HepG2 (cell line): ENCODE measurements around the gene KRT6B. TPM values are rescaled to one million over a fixed set of nuclear protein-coding genes. Genes with fewer than 3 reads are reported as not detected.

Source experiments
- ATAC-seq: fragments of 200-7000 bp; cut with Tn5 transposase; 3 replicates; pipeline ENCODE4 v1.9.1; 2020; ENCODE audit warnings: mild to moderate bottlenecking, moderate library complexity
- BruUV-seq: library from RNA; stranded (reverse); fragments of 400-500 nt; replicated peaks from 2 replicates; lab custom pipeline; 2021; lab: Mats Ljungman, UMichigan
- CTCF ChIA-PET: fragments of 300-600 bp; formaldehyde crosslinking; extraction: SDS; loops from one replicate; lab custom pipeline; 2021; ENCODE audit warnings: low total read pairs, inconsistent platforms, low intra/inter-chr PET ratio; lab: Yijun Ruan, JAX
- POLR2A ChIA-PET: fragments of 350-600 bp; sonication (Branson Sonifier 250); formaldehyde crosslinking; loops from one replicate; lab custom pipeline; 2020; ENCODE audit warnings: antibody characterized with exemption, inconsistent platforms; lab: Yijun Ruan, JAX
- DNase-seq: peaks from one replicate; pipeline ENCODE4 v3.0.0-alpha.2; 2015; ENCODE audit warnings: low spot score
- FAIRE-seq: peaks from 3 replicates; lab custom pipeline; 2011; peaks lifted over from hg19 to GRCh38; lab: Jason Lieb, UNC
- H2AFZ ChIP-seq: one replicate; pipeline ENCODE4 v1.6.1; 2011; ENCODE audit warnings: low read length, inconsistent platforms
- H3K27ac ChIP-seq: fragments of 300-600 bp; 3 replicates; pipeline ENCODE4 v1.8.0; 2011; ENCODE audit warnings: mixed run types, mild to moderate bottlenecking, mixed read lengths, low read length, inconsistent platforms; ENCODE audit not compliant: insufficient read depth; ENCODE audit errors: extremely low read length
- H3K27me3 ChIP-seq, 2 experiments: fragments of 200-600 bp in 1 of 2; 2 replicates in 1 of 2; 3 replicates in 1 of 2; pipeline versions ENCODE4 v1.6.0 to v1.8.0; 2011; ENCODE audit warnings: low read length in 2 of 2, mild to moderate bottlenecking in 2 of 2, moderate library complexity in 2 of 2, inconsistent platforms in 1 of 2; ENCODE audit not compliant: insufficient read depth in 2 of 2, control insufficient read depth in 1 of 2
- H3K36me3 ChIP-seq, 2 experiments: fragments of 200-600 bp in 1 of 2; replicated peaks in 1 of 2; 2 replicates in 1 of 2; 3 replicates in 1 of 2; pipeline versions ENCODE4 v1.5.1 to v1.8.0; 2011; ENCODE audit warnings: low read length in 2 of 2, inconsistent platforms in 1 of 2; ENCODE audit not compliant: insufficient read depth in 2 of 2, control insufficient read depth in 1 of 2
- H3K4me1 ChIP-seq: 2 replicates; pipeline ENCODE4 v1.5.1; 2012; ENCODE audit warnings: low read length, inconsistent platforms; ENCODE audit not compliant: insufficient read depth
- H3K4me2 ChIP-seq: 2 replicates; pipeline ENCODE4 v1.6.0; 2011; ENCODE audit warnings: low read depth, low read length, inconsistent platforms
- H3K4me3 ChIP-seq, 3 experiments: fragments of 200-600 bp in 1 of 3; sonication (generic), shearing (Covaris generic) in 1 of 3; replicated peaks in 1 of 3; 2 replicates each; pipeline ENCODE4 v1.5.1; 2011 to 2016; ENCODE audit warnings: low read length in 3 of 3, inconsistent platforms in 2 of 3, low read depth in 2 of 3, mild to moderate bottlenecking in 2 of 3, control low read depth in 1 of 3, mixed read lengths in 1 of 3; ENCODE audit not compliant: insufficient read depth in 1 of 3
- H3K79me2 ChIP-seq: one replicate; pipeline ENCODE4 v1.6.1; 2011; ENCODE audit warnings: low read length, inconsistent platforms; ENCODE audit not compliant: insufficient read depth
- H3K9ac ChIP-seq: 2 replicates; pipeline ENCODE4 v1.6.0; 2011; ENCODE audit warnings: mild to moderate bottlenecking, low read depth, low read length, inconsistent platforms; ENCODE audit not compliant: insufficient read depth
- H3K9me3 ChIP-seq: 2 replicates; pipeline ENCODE4 v1.5.1; 2012; ENCODE audit warnings: mild to moderate bottlenecking, low read length
- H4K20me1 ChIP-seq: 2 replicates; pipeline ENCODE4 v1.6.0; 2011; ENCODE audit warnings: inconsistent platforms, mild to moderate bottlenecking, low read length, moderate library complexity; ENCODE audit not compliant: insufficient read depth
- CENPT ChIP-seq: sonication (generic); formaldehyde crosslinking; IDR thresholded peaks from 2 replicates; pipeline ENCODE4 v1.8.0; 2022; ENCODE audit warnings: low read depth, mild to moderate bottlenecking, moderate library complexity, missing genetic modification reagents
- GFI1 ChIP-seq: sonication (generic); formaldehyde crosslinking; IDR thresholded peaks from 2 replicates; pipeline ENCODE4 v1.5.0; 2020; ENCODE audit warnings: missing genetic modification reagents, mild to moderate bottlenecking, borderline replicate concordance
- GZF1 ChIP-seq: sonication (generic); formaldehyde crosslinking; IDR thresholded peaks from 2 replicates; pipeline ENCODE4 v1.5.1; 2020; ENCODE audit warnings: mild to moderate bottlenecking, missing genetic modification reagents
- JARID2 ChIP-seq: sonication (generic); formaldehyde crosslinking; IDR thresholded peaks from 2 replicates; pipeline ENCODE4 v1.8.1; 2023; ENCODE audit warnings: missing genetic modification reagents, inconsistent platforms; ENCODE audit not compliant: insufficient replicate concordance
- PCBP2 ChIP-seq: fragments of 200-400 bp; formaldehyde crosslinking; optimal IDR thresholded peaks from 2 replicates; pipeline ENCODE3; 2018; ENCODE audit warnings: low read length, low read depth; ENCODE audit not compliant: poor library complexity, severe bottlenecking
- RFX5 ChIP-seq: IDR thresholded peaks from 2 replicates; pipeline ENCODE4 v1.6.1; 2011; ENCODE audit warnings: low read depth, low read length, improper control_type of control experiment
- SMAD3 ChIP-seq: sonication (generic); formaldehyde crosslinking; IDR thresholded peaks from 2 replicates; pipeline ENCODE4 v1.4.0; 2020; ENCODE audit warnings: missing genetic modification reagents
- SP1 ChIP-seq, 2 experiments: fragments of 450-650 bp in 1 of 2; sonication (generic) in 1 of 2; formaldehyde crosslinking in 1 of 2; IDR thresholded peaks; 2 replicates each; pipeline versions ENCODE4 v1.4.0 to v1.6.1; 2016 to 2020; ENCODE audit warnings: missing genetic modification reagents in 1 of 2
- SP140L ChIP-seq: sonication (generic); formaldehyde crosslinking; IDR thresholded peaks from 2 replicates; pipeline ENCODE4 v1.4.0; 2020; ENCODE audit warnings: missing genetic modification reagents, borderline replicate concordance
- STAT5B ChIP-seq: sonication (generic); formaldehyde crosslinking; IDR thresholded peaks from 2 replicates; pipeline ENCODE4 v1.4.0; 2020; ENCODE audit warnings: missing genetic modification reagents
- ZNF263 ChIP-seq: sonication (generic); formaldehyde crosslinking; IDR thresholded peaks from 2 replicates; pipeline ENCODE4 v1.4.0; 2020; ENCODE audit warnings: missing genetic modification reagents
- ZNF782 ChIP-seq: sonication (generic); formaldehyde crosslinking; IDR thresholded peaks from 2 replicates; pipeline ENCODE4 v1.4.0; 2020; ENCODE audit warnings: missing genetic modification reagents, mild to moderate bottlenecking, borderline replicate concordance
- ZSCAN20 ChIP-seq: sonication (generic); formaldehyde crosslinking; IDR thresholded peaks from 2 replicates; pipeline ENCODE4 v1.4.0; 2020; ENCODE audit warnings: missing genetic modification reagents, mild to moderate bottlenecking, borderline replicate concordance
- WGBS: methylation state at CpG from one replicate; pipeline ENCODE4 v1.1.6; 2017; ENCODE audit warnings: low lambda C conversion rate; 5-methylcytosine and 5-hydroxymethylcytosine counted together
- in situ Hi-C: cut with HindIII; loops from 2 replicates; pipeline ENCODE4 v1.10.0; 2017; ENCODE audit warnings: low pct_unique_long_range_greater_than_20kb; ENCODE audit not compliant: extremely low pct_ligation_motif_present
- intact Hi-C: fragments of 100-400 bp; cut with micrococcal nuclease; formaldehyde crosslinking; loops from one replicate; pipeline ENCODE4 v1.10.0; 2022; ENCODE audit not compliant: unreplicated experiment
- polyA plus RNA-seq, 8 experiments: library from polyadenylated mRNA; depleted of rRNA in 3 of 8; stranded (reverse) in 7 of 8; unstranded in 1 of 8; fragments of >200 nt; fragmentation: Illumina TruSeq in 4 of 8; extraction: Trizol in 4 of 8; gene quantifications; 2 replicates each; pipeline versions ENCODE4 v1.2.1 to v1.2.3, GENCODE V29; 2011 to 2016; ENCODE audit warnings: low read depth in 4 of 8, missing spikeins in 1 of 8, mixed read lengths in 1 of 8; ENCODE audit not compliant: insufficient read depth in 1 of 8
- total RNA-seq, 5 experiments: library from RNA; depleted of rRNA; stranded (reverse); fragments of >200 nt; fragmentation: Illumina TruSeq; extraction: Trizol; gene quantifications; 2 replicates each; pipeline ENCODE4 v1.2.3, GENCODE V29; 2016; ENCODE audit warnings: low read depth in 1 of 5
- TF ChIP-seq, protein P1 (sequence below): sonication (generic); formaldehyde crosslinking; IDR thresholded peaks from 2 replicates; pipeline ENCODE4 v1.4.0; 2020; ENCODE audit warnings: mild to moderate bottlenecking, low read depth, missing genetic modification reagents
- TF ChIP-seq, protein P2 (sequence below): sonication (generic); formaldehyde crosslinking; conservative IDR thresholded peaks from 2 replicates; pipeline ENCODE4 v1.5.0; 2020; ENCODE audit warnings: missing genetic modification reagents
- TF ChIP-seq, protein P3 (sequence below): sonication (generic); formaldehyde crosslinking; IDR thresholded peaks from 2 replicates; pipeline ENCODE4 v1.5.0; 2020; ENCODE audit warnings: missing genetic modification reagents, mild to moderate bottlenecking, borderline replicate concordance
- TF ChIP-seq, protein P4 (sequence below): sonication (generic); formaldehyde crosslinking; IDR thresholded peaks from 2 replicates; pipeline ENCODE4 v1.9.0; 2021; ENCODE audit warnings: missing genetic modification reagents, borderline replicate concordance

KRT6B gene
- total and polyA plus RNA-seq, 2 of the 13 experiments (the other 11 are each of a cell fraction or from before 2014, with no cell fraction given) = not detected

DNA sequence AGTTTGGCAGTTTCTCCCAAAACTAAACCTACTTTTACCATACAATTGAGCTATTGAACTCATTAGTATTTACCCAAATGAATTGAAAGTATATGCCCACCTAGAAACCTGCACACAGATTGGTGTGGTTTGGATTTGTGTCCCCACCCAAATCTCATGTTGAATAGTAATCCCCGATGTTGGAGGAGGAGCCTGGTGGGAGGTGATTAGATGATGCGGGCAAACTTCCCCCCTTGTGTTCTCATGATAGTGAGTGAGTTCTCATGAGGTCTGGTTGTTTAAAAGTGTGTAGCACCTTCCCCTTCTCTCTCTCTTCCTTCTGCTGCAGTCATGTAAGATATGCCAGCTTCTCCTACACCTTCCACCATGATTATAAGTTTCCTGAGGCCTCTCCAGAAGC lies 25.7 kb upstream of the KRT6B start (continued):
- TF ChIP-seq ZSCAN20 (CRISPR knock-in tag) = no peak
- TF ChIP-seq, protein P1, sequence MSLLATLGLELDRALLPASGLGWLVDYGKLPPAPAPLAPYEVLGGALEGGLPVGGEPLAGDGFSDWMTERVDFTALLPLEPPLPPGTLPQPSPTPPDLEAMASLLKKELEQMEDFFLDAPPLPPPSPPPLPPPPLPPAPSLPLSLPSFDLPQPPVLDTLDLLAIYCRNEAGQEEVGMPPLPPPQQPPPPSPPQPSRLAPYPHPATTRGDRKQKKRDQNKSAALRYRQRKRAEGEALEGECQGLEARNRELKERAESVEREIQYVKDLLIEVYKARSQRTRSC (CRISPR knock-in tag) = no peak
- no peak for TF ChIP-seq SMAD3 (CRISPR knock-in tag)
- no peak for TF ChIP-seq PCBP2
- TF ChIP-seq SP1 (IDR thresholded peaks at IDR 0.05) = no peak
- TF ChIP-seq SP1 (CRISPR knock-in tag; IDR thresholded peaks at IDR 0.05) = no peak
- TF ChIP-seq, protein P2, sequence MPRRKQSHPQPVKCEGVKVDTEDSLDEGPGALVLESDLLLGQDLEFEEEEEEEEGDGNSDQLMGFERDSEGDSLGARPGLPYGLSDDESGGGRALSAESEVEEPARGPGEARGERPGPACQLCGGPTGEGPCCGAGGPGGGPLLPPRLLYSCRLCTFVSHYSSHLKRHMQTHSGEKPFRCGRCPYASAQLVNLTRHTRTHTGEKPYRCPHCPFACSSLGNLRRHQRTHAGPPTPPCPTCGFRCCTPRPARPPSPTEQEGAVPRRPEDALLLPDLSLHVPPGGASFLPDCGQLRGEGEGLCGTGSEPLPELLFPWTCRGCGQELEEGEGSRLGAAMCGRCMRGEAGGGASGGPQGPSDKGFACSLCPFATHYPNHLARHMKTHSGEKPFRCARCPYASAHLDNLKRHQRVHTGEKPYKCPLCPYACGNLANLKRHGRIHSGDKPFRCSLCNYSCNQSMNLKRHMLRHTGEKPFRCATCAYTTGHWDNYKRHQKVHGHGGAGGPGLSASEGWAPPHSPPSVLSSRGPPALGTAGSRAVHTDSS (CRISPR knock-in tag) = no peak

DNA sequence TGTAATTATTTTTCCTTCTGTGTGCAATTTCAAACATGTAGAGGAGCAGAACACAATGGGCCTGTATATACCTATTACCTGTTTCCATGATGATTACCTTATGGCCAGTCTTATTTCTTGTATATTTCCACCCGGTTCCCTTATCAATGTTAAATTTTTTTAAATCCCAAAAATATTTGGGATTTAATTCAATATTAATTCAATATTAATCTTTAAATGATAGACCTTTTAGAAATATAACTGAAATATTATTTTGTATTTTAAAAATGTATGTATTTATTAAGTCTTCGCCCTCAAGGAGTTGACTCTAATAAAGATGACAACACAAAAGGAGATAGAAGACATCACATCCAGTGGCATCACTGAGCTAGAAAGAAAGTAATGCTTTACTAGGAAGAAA lies 22.3 kb upstream of the KRT6B start:
- no peak for FAIRE-seq
- CTCF ChIA-PET = no interaction called here
- H3K4me2 ChIP-seq = no peak overlapping the region
- POLR2A ChIA-PET = no interaction called here
- in situ Hi-C loops (no loop called here), intact Hi-C loops (no loop called here)
- WGBS = 30% methylated on average over 2 of the region's 2 CpGs
- DNase-seq = no peak
- no peaks in the 10 kb centered on the region for H4K20me1 ChIP-seq
- no peaks in the 10 kb centered on the region; a peak in 1 of 5 replicates for H3K27me3 ChIP-seq
- no peak for ATAC-seq
- BruUV-seq = no TSS peak
- no peak overlapping the region for H2AFZ ChIP-seq
- no peaks in the 10 kb centered on the region for H3K79me2 ChIP-seq
- H3K9me3 ChIP-seq = no peaks in the 10 kb centered on the region
- no peaks in the 10 kb centered on the region for H3K36me3 ChIP-seq
- peaks cover 9% of the 10 kb centered on the region for H3K4me1 ChIP-seq
- no peak for TF ChIP-seq STAT5B (CRISPR knock-in tag)
- TF ChIP-seq GZF1 (CRISPR knock-in tag) = no peak
- no peak for TF ChIP-seq SP140L (CRISPR knock-in tag)
- no peak for TF ChIP-seq RFX5
- TF ChIP-seq, protein P3, sequence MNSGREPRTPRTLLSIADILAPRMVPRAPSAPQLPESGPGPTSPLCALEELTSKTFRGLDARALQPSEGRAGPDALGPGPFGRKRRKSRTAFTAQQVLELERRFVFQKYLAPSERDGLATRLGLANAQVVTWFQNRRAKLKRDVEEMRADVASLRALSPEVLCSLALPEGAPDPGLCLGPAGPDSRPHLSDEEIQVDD (CRISPR knock-in tag) = no peak
- no peak for TF ChIP-seq JARID2 (CRISPR knock-in tag)
- no peak for TF ChIP-seq ZNF263 (CRISPR knock-in tag)
- TF ChIP-seq ZNF782 (CRISPR knock-in tag) = no peak
- TF ChIP-seq CENPT = no peak
- no peak for TF ChIP-seq GFI1 (CRISPR knock-in tag)
- TF ChIP-seq, protein P4, sequence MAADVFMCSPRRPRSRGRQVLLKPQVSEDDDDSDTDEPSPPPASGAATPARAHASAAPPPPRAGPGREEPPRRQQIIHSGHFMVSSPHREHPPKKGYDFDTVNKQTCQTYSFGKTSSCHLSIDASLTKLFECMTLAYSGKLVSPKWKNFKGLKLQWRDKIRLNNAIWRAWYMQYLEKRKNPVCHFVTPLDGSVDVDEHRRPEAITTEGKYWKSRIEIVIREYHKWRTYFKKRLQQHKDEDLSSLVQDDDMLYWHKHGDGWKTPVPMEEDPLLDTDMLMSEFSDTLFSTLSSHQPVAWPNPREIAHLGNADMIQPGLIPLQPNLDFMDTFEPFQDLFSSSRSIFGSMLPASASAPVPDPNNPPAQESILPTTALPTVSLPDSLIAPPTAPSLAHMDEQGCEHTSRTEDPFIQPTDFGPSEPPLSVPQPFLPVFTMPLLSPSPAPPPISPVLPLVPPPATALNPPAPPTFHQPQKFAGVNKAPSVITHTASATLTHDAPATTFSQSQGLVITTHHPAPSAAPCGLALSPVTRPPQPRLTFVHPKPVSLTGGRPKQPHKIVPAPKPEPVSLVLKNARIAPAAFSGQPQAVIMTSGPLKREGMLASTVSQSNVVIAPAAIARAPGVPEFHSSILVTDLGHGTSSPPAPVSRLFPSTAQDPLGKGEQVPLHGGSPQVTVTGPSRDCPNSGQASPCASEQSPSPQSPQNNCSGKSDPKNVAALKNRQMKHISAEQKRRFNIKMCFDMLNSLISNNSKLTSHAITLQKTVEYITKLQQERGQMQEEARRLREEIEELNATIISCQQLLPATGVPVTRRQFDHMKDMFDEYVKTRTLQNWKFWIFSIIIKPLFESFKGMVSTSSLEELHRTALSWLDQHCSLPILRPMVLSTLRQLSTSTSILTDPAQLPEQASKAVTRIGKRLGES (CRISPR knock-in tag) = no peak
- TF ChIP-seq, all 625 proteins: peak for 0
- Histone ChIP-seq H3K4me3 (no peak overlapping the region), H3K27ac (no peak overlapping the region), H3K9ac (no peak overlapping the region)
